H9 (cell line): ENCODE results near the gene ATP1A2. TPM values are rescaled to one million over a fixed set of nuclear protein-coding genes. Genes with fewer than 3 reads are reported as not detected.

Experiments used
- DNase-seq: peaks from one replicate; pipeline ENCODE4 v3.0.0-alpha.2; 2017
- H2AFZ ChIP-seq: one replicate; pipeline ENCODE4 v1.6.1; 2013; ENCODE audit warnings: mild to moderate bottlenecking, low read length, control low read depth, moderate library complexity
- H2AK5ac ChIP-seq: 2 replicates; pipeline ENCODE4 v1.6.1; 2013; ENCODE audit warnings: low read length, control low read depth, mixed read lengths; ENCODE audit not compliant: insufficient read length
- H2BK120ac ChIP-seq: one replicate; pipeline ENCODE4 v1.6.1; 2013; ENCODE audit warnings: low read depth, mild to moderate bottlenecking, low read length, control low read depth, inconsistent platforms; ENCODE audit not compliant: poor library complexity, severe bottlenecking
- H2BK12ac ChIP-seq: 2 replicates; pipeline ENCODE4 v1.6.1; 2013; ENCODE audit warnings: low read length, control low read depth, mixed read lengths, low read depth; ENCODE audit not compliant: insufficient read length
- H2BK15ac ChIP-seq: 2 replicates; pipeline ENCODE4 v1.6.1; 2013; ENCODE audit warnings: low read depth, low read length, control low read depth
- H2BK20ac ChIP-seq: one replicate; pipeline ENCODE4 v1.6.1; 2013; ENCODE audit warnings: low read depth, mild to moderate bottlenecking, low read length, control low read depth, inconsistent platforms; ENCODE audit not compliant: poor library complexity, severe bottlenecking
- H2BK5ac ChIP-seq: 2 replicates; pipeline ENCODE4 v1.6.1; 2013; ENCODE audit warnings: low read length, control low read depth, mixed read lengths; ENCODE audit not compliant: insufficient read length
- H3K14ac ChIP-seq: 2 replicates; pipeline ENCODE4 v1.6.1; 2013; ENCODE audit warnings: low read length, control low read depth; ENCODE audit not compliant: insufficient read depth
- H3K18ac ChIP-seq: 2 replicates; pipeline ENCODE4 v1.6.1; 2013; ENCODE audit warnings: low read depth, mild to moderate bottlenecking, mixed read lengths, low read length, control low read depth; ENCODE audit not compliant: insufficient read length
- H3K23ac ChIP-seq: 2 replicates; pipeline ENCODE4 v1.6.1; 2013; ENCODE audit warnings: low read length, control low read depth, mixed read lengths, low read depth; ENCODE audit not compliant: insufficient read length
- H3K23me2 ChIP-seq: 2 replicates; pipeline ENCODE4 v1.6.1; 2013; ENCODE audit warnings: low read depth, mild to moderate bottlenecking, mixed read lengths, low read length, control low read depth; ENCODE audit not compliant: insufficient read length, poor library complexity, severe bottlenecking
- H3K27ac ChIP-seq: 2 replicates; pipeline ENCODE4 v1.5.1; 2013; ENCODE audit warnings: low read length, control low read depth, mixed read lengths, low read depth; ENCODE audit not compliant: insufficient read length
- H3K27me3 ChIP-seq: 2 replicates; pipeline ENCODE4 v1.6.1; 2013; ENCODE audit warnings: low read length, control low read depth, inconsistent platforms; ENCODE audit not compliant: insufficient read depth
- H3K4ac ChIP-seq: 2 replicates; pipeline ENCODE4 v1.6.1; 2013; ENCODE audit warnings: low read depth, mild to moderate bottlenecking, control low read depth, inconsistent platforms, low read length, moderate library complexity
- H3K4me1 ChIP-seq: 2 replicates; pipeline ENCODE4 v1.6.1; 2013; ENCODE audit warnings: low read length, control low read depth, inconsistent platforms; ENCODE audit not compliant: insufficient read depth
- H3K4me2 ChIP-seq: 2 replicates; pipeline ENCODE4 v1.6.1; 2013; ENCODE audit warnings: low read length, control low read depth, mixed read lengths; ENCODE audit not compliant: insufficient read length, insufficient read depth
- H3K56ac ChIP-seq: 2 replicates; pipeline ENCODE4 v1.6.1; 2013; ENCODE audit warnings: low read depth, mild to moderate bottlenecking, mixed read lengths, low read length, control low read depth; ENCODE audit not compliant: insufficient read length
- H3K79me1 ChIP-seq: 2 replicates; pipeline ENCODE4 v1.6.1; 2013; ENCODE audit warnings: low read depth, mild to moderate bottlenecking, moderate library complexity, low read length, control low read depth, inconsistent platforms; ENCODE audit not compliant: insufficient read depth, poor library complexity, severe bottlenecking
- H3K79me2 ChIP-seq: 2 replicates; pipeline ENCODE4 v1.6.1; 2013; ENCODE audit warnings: low read length, control low read depth, inconsistent platforms; ENCODE audit not compliant: insufficient read depth
- H3K9ac ChIP-seq: 2 replicates; pipeline ENCODE4 v1.6.1; 2013; ENCODE audit warnings: low read length, control low read depth, mixed read lengths; ENCODE audit not compliant: insufficient read length; ENCODE audit errors: extremely low read depth
- H3K9me3 ChIP-seq: one replicate; pipeline ENCODE4 v1.6.1; 2013; ENCODE audit warnings: low read depth, low read length, inconsistent platforms; ENCODE audit not compliant: control insufficient read depth
- H3T11ph ChIP-seq: one replicate; pipeline ENCODE4 v1.6.1; 2013; ENCODE audit warnings: mild to moderate bottlenecking, low read length, control low read depth, inconsistent platforms
- H4K20me1 ChIP-seq: one replicate; pipeline ENCODE4 v1.6.1; 2013; ENCODE audit not compliant: control insufficient read depth, insufficient read length, insufficient read depth
- H4K5ac ChIP-seq: 2 replicates; pipeline ENCODE4 v1.6.1; 2013; ENCODE audit warnings: low read depth, mild to moderate bottlenecking, mixed read lengths, low read length, control low read depth; ENCODE audit not compliant: insufficient read length
- H4K8ac ChIP-seq: replicated peaks from 2 replicates; pipeline ENCODE4 v1.6.1; 2013; ENCODE audit warnings: low read length, control low read depth, mixed read lengths, low read depth; ENCODE audit not compliant: insufficient read length
- H4K91ac ChIP-seq: 2 replicates; pipeline ENCODE4 v1.6.1; 2013; ENCODE audit warnings: low read depth, mild to moderate bottlenecking, moderate library complexity, mixed read lengths, low read length, control low read depth; ENCODE audit not compliant: insufficient read length
- H3K27ac Mint-ChIP-seq, 3 experiments: 2 replicates in 2 of 3; 3 replicates in 1 of 3; pipeline ENCODE4 v1.8.0; 2020 to 2021; ENCODE audit warnings: mixed read lengths in 3 of 3, mild to moderate bottlenecking in 1 of 3, moderate library complexity in 1 of 3
- H3K27me3 Mint-ChIP-seq: 2 replicates; pipeline ENCODE4 v1.8.0; 2021; ENCODE audit warnings: low read depth, mild to moderate bottlenecking, moderate library complexity, mixed read lengths
- H3K36me3 Mint-ChIP-seq, 3 experiments: 2 replicates in 2 of 3; 3 replicates in 1 of 3; pipeline ENCODE4 v1.8.0; 2020 to 2021; ENCODE audit warnings: low read depth in 3 of 3, mixed read lengths in 3 of 3; ENCODE audit not compliant: insufficient read depth in 1 of 3
- H3K4me1 Mint-ChIP-seq, 2 experiments: 2 replicates each; pipeline ENCODE4 v1.8.0; 2020; ENCODE audit warnings: mixed read lengths in 2 of 2
- H3K4me3 Mint-ChIP-seq, 2 experiments: 2 replicates in 1 of 2; 3 replicates in 1 of 2; pipeline ENCODE4 v1.8.0; 2020 to 2021; ENCODE audit warnings: mild to moderate bottlenecking in 2 of 2, mixed read lengths in 2 of 2, moderate library complexity in 1 of 2
- H3K9me3 Mint-ChIP-seq, 2 experiments: 2 replicates in 1 of 2; 3 replicates in 1 of 2; pipeline ENCODE4 v1.8.0; 2020; ENCODE audit warnings: mild to moderate bottlenecking in 2 of 2, mixed read lengths in 2 of 2, moderate library complexity in 1 of 2
- CTCF ChIP-seq: fragments of 200-600 bp; sonication (generic); conservative IDR thresholded peaks from 3 replicates; pipeline ENCODE4 v1.8.0; 2021; ENCODE audit warnings: antibody characterized with exemption, mild to moderate bottlenecking
- WGBS: extraction: QIAGEN DNeasy Blood & Tissue Kit; methylation state at CpG from one replicate; pipeline ENCODE4 v1.1.7; 2013; ENCODE audit warnings: missing lambda C conversion rate, low lambda C conversion rate, mixed read lengths; ENCODE audit not compliant: insufficient read length; ENCODE audit errors: extremely low coverage; 5-methylcytosine and 5-hydroxymethylcytosine counted together
- total RNA-seq: library from RNA; stranded (reverse); gene quantifications from 2 replicates; pipeline ENCODE4 v1.2.1, GENCODE V29; 2021

ATP1A2 gene
- total RNA-seq, 1 experiment from 2014 or later: 3.0 TPM

- Histone ChIP-seq H3K23ac (no peak overlapping the region), H2BK15ac (no peak overlapping the region), H2BK120ac (no peak overlapping the region), H3K14ac (no peak overlapping the region), H3K56ac (no peak overlapping the region), H3K18ac (no peak overlapping the region), H2AFZ (no peak overlapping the region), H3K23me2 (no peaks in the 10 kb centered on the region), H2AK5ac (no peak overlapping the region), H3K4me2 (no peak overlapping the region), H3K9ac (no peak overlapping the region), H3T11ph (no peak overlapping the region), H2BK5ac (no peak overlapping the region), H3K27me3 (no peaks in the 10 kb centered on the region), H3K4me1 (0 out of 2 replicates have a peak, but pooled peaks cover 1% of the 10 kb centered on the region), H4K20me1 (no peaks in the 10 kb centered on the region), H3K4ac (no peak overlapping the region), H3K9me3 (no peaks in the 10 kb centered on the region), H3K79me2 (no peaks in the 10 kb centered on the region), H3K27ac (no peak overlapping the region), H3K79me1 (no peaks in the 10 kb centered on the region), H4K91ac (no peak overlapping the region), H4K8ac (no peak overlapping the region), H2BK12ac (no peak overlapping the region), H4K5ac (no peak overlapping the region), H2BK20ac (no peak overlapping the region)
- Mint-ChIP-seq H3K36me3 (peaks cover 0 to 69% (median 68%) of the 10 kb centered on the region in 3 experiments; a peak in 6 of 7 replicates), H3K27me3 (peaks cover 2% of the 10 kb centered on the region), H3K4me1 (peaks cover under 1 to 6% of the 10 kb centered on the region in 2 experiments; a peak in 3 of 4 replicates), H3K4me3 (no peak overlapping the region), H3K27ac (no peak overlapping the region), H3K9me3 (no peaks in the 10 kb centered on the region)
- TF ChIP-seq CTCF: no peak
- DNase-seq: no peak
- no CpG with 5 or more reads among the region's 11 CpGs for WGBS
These were observed 14.4 kb downstream of the ATP1A2 start for GRCh38 chr1:160129966-160130365.
